GM12878 (cell line): Measurements from ENCODE around the gene OR2AJ1. TPM values are rescaled to one million over a fixed set of nuclear protein-coding genes. Genes with fewer than 3 reads are reported as not detected.

Experiments used
- ATAC-seq: fragments of 200-7000 bp; cut with Tn5 transposase; 3 replicates; pipeline ENCODE4 v1.9.1; 2020; ENCODE audit warnings: mild to moderate bottlenecking, moderate library complexity
- BruUV-seq: library from RNA; stranded (reverse); fragments of 400-500 nt; replicated peaks from 2 replicates; lab custom pipeline; 2021; lab: Mats Ljungman, UMichigan
- CTCF ChIA-PET: fragments of 300-600 bp; sonication (Branson Sonifier 250); formaldehyde crosslinking; extraction: SDS; loops from one replicate; lab custom pipeline; 2021; ENCODE audit warnings: inconsistent platforms; lab: Yijun Ruan, JAX
- POLR2A ChIA-PET: fragments of 350-600 bp; formaldehyde crosslinking; extraction: SDS; loops from one replicate; lab custom pipeline; 2021; ENCODE audit warnings: inconsistent platforms; lab: Charles Lee
- RAD21 ChIA-PET: fragments of 300-600 bp; sonication (Branson Sonifier 250); formaldehyde crosslinking; loops from one replicate; lab custom pipeline; 2023; ENCODE audit warnings: antibody characterized with exemption; ENCODE audit not compliant: unreplicated experiment; lab: Charles Lee
- SMC1A ChIA-PET: fragments of 300-600 bp; sonication (Branson Sonifier 250); formaldehyde crosslinking; loops from one replicate; lab custom pipeline; 2023; ENCODE audit not compliant: unreplicated experiment, uncharacterized antibody; lab: Charles Lee
- DNase-seq: peaks from one replicate; pipeline ENCODE4 v3.0.0-alpha.2; 2011; ENCODE audit warnings: low read depth, low spot score
- FAIRE-seq: peaks from 3 replicates; lab custom pipeline; 2011; peaks lifted over from hg19 to GRCh38; lab: Jason Lieb, UNC
- H2AFZ ChIP-seq: 2 replicates; pipeline ENCODE4 v1.6.0; 2011; ENCODE audit warnings: low read depth, low read length, control low read depth; ENCODE audit not compliant: control insufficient read depth
- H3K27ac ChIP-seq: 2 replicates; pipeline ENCODE4 v1.5.1; 2011; ENCODE audit warnings: control low read depth; ENCODE audit not compliant: control insufficient read depth, insufficient read depth
- H3K27me3 ChIP-seq, 2 experiments: replicated peaks in 1 of 2; 2 replicates each; pipeline versions ENCODE4 v1.6.0 to v1.6.1; 2011; ENCODE audit warnings: low read length in 1 of 2; ENCODE audit not compliant: control insufficient read depth in 2 of 2, insufficient read depth in 2 of 2
- H3K36me3 ChIP-seq, 2 experiments: 2 replicates each; pipeline ENCODE4 v1.5.1; 2011; ENCODE audit warnings: low read length in 1 of 2; ENCODE audit not compliant: control insufficient read depth in 2 of 2, insufficient read depth in 2 of 2
- H3K4me1 ChIP-seq: 2 replicates; pipeline ENCODE4 v1.6.1; 2011; ENCODE audit warnings: mild to moderate bottlenecking, low read length, moderate library complexity, mixed read lengths; ENCODE audit not compliant: control insufficient read depth, insufficient read depth
- H3K4me2 ChIP-seq: 2 replicates; pipeline ENCODE4 v1.6.0; 2011; ENCODE audit warnings: control low read depth; ENCODE audit not compliant: control insufficient read depth, insufficient read depth
- H3K4me3 ChIP-seq: fragments of 200-600 bp; sonication (generic); 2 replicates; pipeline ENCODE4 v1.5.1; 2016
- H3K79me2 ChIP-seq: 2 replicates; pipeline ENCODE4 v1.6.0; 2011; ENCODE audit warnings: low read length; ENCODE audit not compliant: control insufficient read depth, insufficient read depth
- H3K9ac ChIP-seq: 2 replicates; pipeline ENCODE4 v1.8.0; 2011; ENCODE audit warnings: low read length, control low read depth, mixed read lengths; ENCODE audit not compliant: control insufficient read depth, insufficient read depth
- H3K9me3 ChIP-seq: replicated peaks from 3 replicates; pipeline ENCODE4 v1.5.1; 2011; ENCODE audit warnings: mild to moderate bottlenecking, low read length; ENCODE audit not compliant: control insufficient read depth, insufficient read depth
- H4K20me1 ChIP-seq: 2 replicates; pipeline ENCODE4 v1.6.0; 2011; ENCODE audit not compliant: control insufficient read depth, insufficient read depth
- E2F4 ChIP-seq: IDR thresholded peaks from 2 replicates; pipeline ENCODE4 v1.6.1; 2012; ENCODE audit warnings: low read depth, low read length, improper control_type of control experiment
- GATAD2B ChIP-seq: fragments of 450-650 bp; conservative IDR thresholded peaks from 2 replicates; pipeline ENCODE4 v1.6.1; 2017; ENCODE audit warnings: low read depth, mild to moderate bottlenecking, moderate library complexity
- MTA3 ChIP-seq: IDR thresholded peaks from 2 replicates; pipeline ENCODE4 v1.6.1; 2012; ENCODE audit warnings: low read length, inconsistent platforms, borderline replicate concordance
- MYB ChIP-seq: fragments of 150-350 bp; IDR thresholded peaks from 2 replicates; pipeline ENCODE4 v1.6.1; 2014; ENCODE audit warnings: mild to moderate bottlenecking, low read depth, low read length, borderline replicate concordance
- SIN3A ChIP-seq: IDR thresholded peaks from 2 replicates; pipeline ENCODE4 v1.6.1; 2012; ENCODE audit warnings: low read depth, low read length, improper control_type of control experiment
- SKIL ChIP-seq: fragments of 450-650 bp; IDR thresholded peaks from 2 replicates; pipeline ENCODE4 v1.6.1; 2017; ENCODE audit warnings: mild to moderate bottlenecking, low read depth, inconsistent platforms; ENCODE audit not compliant: poor library complexity, severe bottlenecking
- SPI1 ChIP-seq: IDR thresholded peaks from 2 replicates; pipeline ENCODE4 v1.6.1; 2011; ENCODE audit warnings: low read depth, mild to moderate bottlenecking, low read length, moderate library complexity, borderline replicate concordance; ENCODE audit not compliant: insufficient read depth
- SUZ12 ChIP-seq: fragments of 200-600 bp; sonication (generic); IDR thresholded peaks from one replicate; pipeline ENCODE4 v1.6.1; 2018; ENCODE audit warnings: antibody characterized with exemption, mild to moderate bottlenecking; ENCODE audit not compliant: unreplicated experiment
- ZNF217 ChIP-seq: fragments of 450-650 bp; IDR thresholded peaks from 2 replicates; pipeline ENCODE4 v1.6.1; 2017; ENCODE audit warnings: antibody characterized with exemption, mild to moderate bottlenecking
- WGBS: methylation state at CpG from one replicate; pipeline ENCODE4 v1.1.6; 2016; ENCODE audit warnings: low lambda C conversion rate; ENCODE audit not compliant: insufficient replicate concordance, insufficient coverage; ENCODE audit errors: missing lambda C conversion rate; 5-methylcytosine and 5-hydroxymethylcytosine counted together
- in situ Hi-C: fragments of 300-500 bp; cut with MboI; formaldehyde crosslinking; loops from 9 replicates; pipeline ENCODE4 v1.14.3; 2018; ENCODE audit warnings: mixed read lengths
- intact Hi-C: fragments of 100-400 bp; cut with micrococcal nuclease; formaldehyde crosslinking; loops from one replicate; pipeline ENCODE4 v1.14.2; 2022; ENCODE audit not compliant: unreplicated experiment
- polyA plus RNA-seq, 11 experiments: library from polyadenylated mRNA; depleted of rRNA in 4 of 11; unstranded in 6 of 11; stranded (reverse) in 5 of 11; fragments of >200 nt; fragmentation: Nextera tagmentation in 4 of 11; fragmentation: Illumina TruSeq in 1 of 11; extraction: Ambion mirVana in 4 of 11; extraction: Trizol in 1 of 11; gene quantifications; 1 replicate in 1 of 11; 2 replicates in 10 of 11; pipeline versions ENCODE4 v1.2.1 to v1.2.3, GENCODE V29; 2011 to 2016; ENCODE audit warnings: inconsistent platforms in 2 of 11, missing spikeins in 2 of 11, low read depth in 1 of 11
- total RNA-seq, 4 experiments: library from RNA; depleted of rRNA in 3 of 4; stranded (reverse); fragments of >200 nt in 3 of 4; fragmentation: Illumina TruSeq in 1 of 4; extraction: Trizol in 1 of 4; gene quantifications; 2 replicates each; pipeline versions ENCODE4 v1.2.1 to v1.2.3, GENCODE V29; 2013 to 2021

OR2AJ1 gene
- total and polyA plus RNA-seq, 10 of the 15 experiments (the other 5 are each of a cell fraction or from before 2014, with no cell fraction given) = not detected

- no peak for TF ChIP-seq E2F4
- TF ChIP-seq SKIL = no peak
- no peak for TF ChIP-seq MYB
- TF ChIP-seq GATAD2B = no peak
Measured at GRCh38 chr1:247923941-247924340, 748 bp upstream of the OR2AJ1 start (continued).

- no peak overlapping the region for H3K27ac ChIP-seq
- intact Hi-C loops = loop anchor here (10.0 kb wide), 1 partner anchor 751 kb away; no protein-coding TSS in a partner anchor
- 69% methylated on average over 8 of the region's 8 CpGs for WGBS
Measured at GRCh38 chr1:247933989-247934388, 9.3 kb downstream of the OR2AJ1 start.

More at GRCh38 chr1:247933989-247934388, 9.3 kb downstream of the OR2AJ1 start:
- no peaks in the 10 kb centered on the region for H3K36me3 ChIP-seq
- FAIRE-seq (no peak), DNase-seq (no peak), ATAC-seq (no peak)
- ChIA-PET POLR2A (no interaction called here), SMC1A (no interaction called here), RAD21 (no interaction called here), CTCF (no interaction called here)
- H3K27me3 ChIP-seq = no peaks in the 10 kb centered on the region
- H3K4me3 ChIP-seq = no peak overlapping the region
- H3K9me3 ChIP-seq = no peaks in the 10 kb centered on the region; the same call in 2 of the 3 replicates
- H2AFZ ChIP-seq = no peak overlapping the region
- TF ChIP-seq ZNF217 = no peak
- no peak for TF ChIP-seq SPI1
- TF ChIP-seq E2F4 = no peak
- TF ChIP-seq MTA3 = no peak
- no peak for TF ChIP-seq SIN3A
- TF ChIP-seq SUZ12 = no peak
- in situ Hi-C loops = no loop called here
- H3K9ac ChIP-seq = no peak overlapping the region
- no TSS peak for BruUV-seq
- no peak overlapping the region for H3K4me2 ChIP-seq
- H3K79me2 ChIP-seq = no peaks in the 10 kb centered on the region
- no peaks in the 10 kb centered on the region for H4K20me1 ChIP-seq
- no peaks in the 10 kb centered on the region for H3K4me1 ChIP-seq
